Muscle layer of duodenum (tissue), 2 donors: ENCODE data around the gene ZNF514.
"Not testable (repeated sequence)": the region's sequence is repeated elsewhere in the genome, so short reads cannot be mapped to it uniquely, and the experiment has no call there.

ENCODE experiments used
- H3K27ac ChIP-seq: one replicate; pipeline ENCODE4 v1.7.0; 2013; ENCODE audit warnings: mild to moderate bottlenecking, low read length
- H3K27me3 ChIP-seq: one replicate; pipeline ENCODE4 v1.7.0; 2013; ENCODE audit warnings: low read depth, mild to moderate bottlenecking, control low read depth, low read length
- H3K36me3 ChIP-seq, 2 donors: one replicate each; pipeline ENCODE4 v1.7.0; 2013; ENCODE audit warnings: low read length in 2 of 2, control low read depth in 1 of 2, mild to moderate bottlenecking in 1 of 2; ENCODE audit not compliant: insufficient read depth in 2 of 2, control insufficient read depth in 1 of 2
- H3K4me1 ChIP-seq, 2 donors: one replicate each; pipeline ENCODE4 v1.7.0; 2013; ENCODE audit warnings: low read length in 2 of 2, mild to moderate bottlenecking in 2 of 2, control low read depth in 1 of 2, moderate library complexity in 1 of 2; ENCODE audit not compliant: insufficient read depth in 2 of 2, control insufficient read depth in 1 of 2
- H3K4me3 ChIP-seq, 2 donors: one replicate each; pipeline ENCODE4 v1.7.0; 2013; ENCODE audit warnings: low read length in 2 of 2, low read depth in 1 of 2, mild to moderate bottlenecking in 1 of 2
- H3K9me3 ChIP-seq, 2 donors: one replicate each; pipeline ENCODE4 v1.7.0; 2013; ENCODE audit warnings: low read length in 2 of 2, control low read depth in 1 of 2, mild to moderate bottlenecking in 1 of 2; ENCODE audit not compliant: control insufficient read depth in 1 of 2
- donor health status: healthy.

ZNF514 gene

GRCh38 chr2:95121407-95122196, 38.0 kb downstream of the ZNF514 start, which contains the start of gene MRPS5:
Gene MRPS5, minus strand, starts transcription at chr2:95121808. Its CDS starts 17 bp downstream, at chr2:95121791.
- no peaks in the 10 kb centered on the region for H3K27me3 ChIP-seq
- no peaks in the 10 kb centered on the region for H3K9me3 ChIP-seq
- H3K4me3 ChIP-seq: peak within 1 kb of the TSS; percentile 94 to 99
- peaks cover 0 to 9% of the 10 kb centered on the region in 2 donors for H3K36me3 ChIP-seq
- H3K27ac ChIP-seq: peak within 1 kb of the TSS; percentile 79
- H3K4me1 ChIP-seq: peaks cover 9 to 32% of the 10 kb centered on the region in 2 donors

- Histone ChIP-seq H3K27me3 (no peaks in the 10 kb centered on the region), H3K9me3 (no peaks in the 10 kb centered on the region), H3K27ac (peak overlapping the region; percentile 79), H3K4me1 (peaks cover 9 to 32% of the 10 kb centered on the region in 2 donors), H3K4me3 (peak overlapping the region; percentile 94 to 99), H3K36me3 (peaks cover 0 to 9% of the 10 kb centered on the region in 2 donors)
Observed at GRCh38 chr2:95121093-95121406, 38.6 kb downstream of the ZNF514 start.

GRCh38 chr2:95115418-95115817, 44.2 kb downstream of the ZNF514 start:
- peaks cover 22 to 28% of the 10 kb centered on the region in 2 donors for H3K36me3 ChIP-seq
- no peaks in the 10 kb centered on the region for H3K27me3 ChIP-seq
- H3K4me3 ChIP-seq: no peak overlapping the region
- no peak overlapping the region for H3K27ac ChIP-seq
- H3K9me3 ChIP-seq: no peaks in the 10 kb centered on the region
- peaks cover 7 to 29% of the 10 kb centered on the region in 2 donors for H3K4me1 ChIP-seq

- H3K36me3 ChIP-seq: peaks cover 35 to 43% of the 10 kb centered on the region in 2 donors
- peaks cover 0 to 12% of the 10 kb centered on the region in 2 donors for H3K4me1 ChIP-seq
- H3K27me3 ChIP-seq: no peaks in the 10 kb centered on the region
- H3K4me3 ChIP-seq: no peak overlapping the region
- no peak overlapping the region for H3K27ac ChIP-seq
- H3K9me3 ChIP-seq: no peaks in the 10 kb centered on the region
Observed at GRCh38 chr2:95113464-95113863, 46.2 kb downstream of the ZNF514 start.

- Histone ChIP-seq H3K4me3 (no peak overlapping the region), H3K4me1 (peaks cover 0 to 1% of the 10 kb centered on the region in 2 donors), H3K9me3 (no peaks in the 10 kb centered on the region), H3K27me3 (no peaks in the 10 kb centered on the region), H3K36me3 (peaks cover 62 to 63% of the 10 kb centered on the region in 2 donors), H3K27ac (no peak overlapping the region)
Observed at GRCh38 chr2:95110395-95110794, 49.3 kb downstream of the ZNF514 start.

GRCh38 chr2:95109260-95109659, 50.4 kb downstream of the ZNF514 start:
- H3K36me3 ChIP-seq: peaks cover 61 to 68% of the 10 kb centered on the region in 2 donors
- no peak overlapping the region for H3K27ac ChIP-seq
- H3K4me1 ChIP-seq: no peaks in the 10 kb centered on the region
- no peak overlapping the region for H3K4me3 ChIP-seq
- no peaks in the 10 kb centered on the region for H3K27me3 ChIP-seq
- H3K9me3 ChIP-seq: no peaks in the 10 kb centered on the region

- H3K4me3 ChIP-seq: no peak overlapping the region
- no peaks in the 10 kb centered on the region for H3K4me1 ChIP-seq
- H3K36me3 ChIP-seq: peaks cover 65 to 75% of the 10 kb centered on the region in 2 donors
- no peak overlapping the region for H3K27ac ChIP-seq
- no peaks in the 10 kb centered on the region for H3K9me3 ChIP-seq
- no peaks in the 10 kb centered on the region for H3K27me3 ChIP-seq
Observed at GRCh38 chr2:95106081-95106480, 53.6 kb downstream of the ZNF514 start.

GRCh38 chr2:95104606-95105005, 55.0 kb downstream of the ZNF514 start:
- Histone ChIP-seq H3K9me3 (no peaks in the 10 kb centered on the region), H3K4me1 (no peaks in the 10 kb centered on the region), H3K4me3 (no peak overlapping the region), H3K27ac (no peak overlapping the region), H3K36me3 (peaks cover 62 to 79% of the 10 kb centered on the region in 2 donors), H3K27me3 (no peaks in the 10 kb centered on the region)

GRCh38 chr2:95099910-95100309, 59.7 kb downstream of the ZNF514 start:
- no peaks in the 10 kb centered on the region for H3K27me3 ChIP-seq
- peaks cover 25 to 51% of the 10 kb centered on the region in 2 donors for H3K36me3 ChIP-seq
- H3K9me3 ChIP-seq: no peaks in the 10 kb centered on the region
- H3K27ac ChIP-seq: no peak overlapping the region
- H3K4me1 ChIP-seq: no peaks in the 10 kb centered on the region
- no peak overlapping the region for H3K4me3 ChIP-seq

GRCh38 chr2:95098273-95098672, 61.4 kb downstream of the ZNF514 start:
- not testable (repeated sequence) for H3K27me3 ChIP-seq, H3K4me3 ChIP-seq, H3K4me1 ChIP-seq, H3K9me3 ChIP-seq, H3K27ac ChIP-seq
- peaks cover 16 to 41% of the 10 kb centered on the region in 2 donors for H3K36me3 ChIP-seq
